ENCODE measurements around the gene ARHGAP29.

ARHGAP29 gene

GRCh38 chr1:94182191-94182590 lies 55.2 kb downstream of the ARHGAP29 start:
- DNase-seq = no peak
- no peak overlapping the region for H4K12ac ChIP-seq (ENCODE audit: low read depth, low read length)
- no peak overlapping the region for H4K91ac ChIP-seq (ENCODE audit: low read depth, low read length)
- no peak overlapping the region for H3K4me2 ChIP-seq (ENCODE audit: low read length)
- no CpG with 5 or more reads among the region's 1 CpG for WGBS (ENCODE audit: extremely low coverage, insufficient coverage, insufficient read length)
- H2AFZ ChIP-seq (ENCODE audit: insufficient read depth, low read length, poor library complexity) = no peak overlapping the region
- H2BK5ac ChIP-seq (ENCODE audit: low read depth, low read length, poor library complexity) = no peak overlapping the region
- no peak overlapping the region for H2BK12ac ChIP-seq (ENCODE audit: low read length)
- H3K9ac ChIP-seq (ENCODE audit: low read length) = no peak overlapping the region
- H3K18ac ChIP-seq (ENCODE audit: low read length) = no peak overlapping the region
- H2AK5ac ChIP-seq (ENCODE audit: low read length) = no peak overlapping the region
- no peak overlapping the region for H2BK120ac ChIP-seq (ENCODE audit: insufficient read depth, low read length, poor library complexity)
- H3K4me3 ChIP-seq (ENCODE audit: low read depth, low read length) = no peak overlapping the region
- H3K23ac ChIP-seq (ENCODE audit: low read length) = no peak overlapping the region
- no peak overlapping the region for H3K14ac ChIP-seq (ENCODE audit: low read length)
- H3K9me3 ChIP-seq (ENCODE audit: insufficient read depth, low read depth, low read length) = no peaks in the 10 kb centered on the region
- H3K4me1 ChIP-seq (ENCODE audit: control insufficient read depth in 1 of 2, insufficient read depth in 2 of 2, low read length in 2 of 2) = no peaks in the 10 kb centered on the region
- H3K79me2 ChIP-seq (ENCODE audit: control insufficient read depth, insufficient read depth, low read length, poor library complexity) = no peaks in the 10 kb centered on the region
- H3K27ac ChIP-seq (ENCODE audit: low read depth, low read length) = no peak overlapping the region
- peaks cover 3% of the 10 kb centered on the region for H3K79me1 ChIP-seq (ENCODE audit: low read length)
- no peaks in the 10 kb centered on the region for H3K27me3 ChIP-seq (ENCODE audit: insufficient read depth, low read length)
- H3K36me3 ChIP-seq (ENCODE audit: control insufficient read depth in 1 of 2, insufficient read depth in 2 of 2, low read length in 2 of 2) = peaks cover 13 to 38% of the 10 kb centered on the region in 2 experiments
- H4K8ac ChIP-seq (ENCODE audit: low read depth, low read length) = no peak overlapping the region
- no peak overlapping the region for H3K4ac ChIP-seq (ENCODE audit: low read depth, low read length)

- Histone ChIP-seq H2BK5ac (ENCODE audit: low read depth, low read length, poor library complexity) (peak overlapping the region; percentile 49), H3K4me3 (ENCODE audit: low read depth, low read length) (no peak overlapping the region), H3K27ac (ENCODE audit: low read depth, low read length) (no peak overlapping the region), H4K12ac (ENCODE audit: low read depth, low read length) (no peak overlapping the region), H3K4me1 (ENCODE audit: control insufficient read depth in 1 of 2, insufficient read depth in 2 of 2, low read length in 2 of 2) (no peaks in the 10 kb centered on the region), H3K9ac (ENCODE audit: low read length) (no peak overlapping the region), H2AK5ac (ENCODE audit: low read length) (no peak overlapping the region), H2BK12ac (ENCODE audit: low read length) (peak overlapping the region; percentile 58), H3K14ac (ENCODE audit: low read length) (no peak overlapping the region), H3K36me3 (ENCODE audit: control insufficient read depth in 1 of 2, insufficient read depth in 2 of 2, low read length in 2 of 2) (peaks cover 23 to 45% of the 10 kb centered on the region in 2 experiments), H3K18ac (ENCODE audit: low read length) (no peak overlapping the region), H4K91ac (ENCODE audit: low read depth, low read length) (no peak overlapping the region), H3K23ac (ENCODE audit: low read length) (no peak overlapping the region), H3K4ac (ENCODE audit: low read depth, low read length) (no peak overlapping the region), H3K79me2 (ENCODE audit: control insufficient read depth, insufficient read depth, low read length, poor library complexity) (no peaks in the 10 kb centered on the region), H2AFZ (ENCODE audit: insufficient read depth, low read length, poor library complexity) (no peak overlapping the region), H4K8ac (ENCODE audit: low read depth, low read length) (no peak overlapping the region), H3K4me2 (ENCODE audit: low read length) (no peak overlapping the region), H2BK120ac (ENCODE audit: insufficient read depth, low read length, poor library complexity) (no peak overlapping the region), H3K9me3 (ENCODE audit: insufficient read depth, low read depth, low read length) (no peaks in the 10 kb centered on the region), H3K27me3 (ENCODE audit: insufficient read depth, low read length) (no peaks in the 10 kb centered on the region), H3K79me1 (ENCODE audit: low read length) (peaks cover 3% of the 10 kb centered on the region)
- no peak for DNase-seq
- WGBS (ENCODE audit: extremely low coverage, insufficient coverage, insufficient read length) = no CpG with 5 or more reads among the region's 1 CpG
Measured at GRCh38 chr1:94180650-94181049, 56.7 kb downstream of the ARHGAP29 start.

GRCh38 chr1:94178901-94179300 lies 58.5 kb downstream of the ARHGAP29 start:
- no peak overlapping the region for H2BK5ac ChIP-seq (ENCODE audit: low read depth, low read length, poor library complexity)
- H4K91ac ChIP-seq (ENCODE audit: low read depth, low read length) = no peak overlapping the region
- no peak for DNase-seq
- H3K14ac ChIP-seq (ENCODE audit: low read length) = no peak overlapping the region
- no peak overlapping the region for H3K4ac ChIP-seq (ENCODE audit: low read depth, low read length)
- H2AK5ac ChIP-seq (ENCODE audit: low read length) = no peak overlapping the region
- H3K4me3 ChIP-seq (ENCODE audit: low read depth, low read length) = no peak overlapping the region
- peaks cover 4% of the 10 kb centered on the region for H3K79me1 ChIP-seq (ENCODE audit: low read length)
- H3K79me2 ChIP-seq (ENCODE audit: control insufficient read depth, insufficient read depth, low read length, poor library complexity) = peaks cover 3% of the 10 kb centered on the region
- H2BK120ac ChIP-seq (ENCODE audit: insufficient read depth, low read length, poor library complexity) = no peak overlapping the region
- H3K27me3 ChIP-seq (ENCODE audit: insufficient read depth, low read length) = no peaks in the 10 kb centered on the region
- no peak overlapping the region for H3K18ac ChIP-seq (ENCODE audit: low read length)
- H2AFZ ChIP-seq (ENCODE audit: insufficient read depth, low read length, poor library complexity) = no peak overlapping the region
- H3K27ac ChIP-seq (ENCODE audit: low read depth, low read length) = no peak overlapping the region
- no peaks in the 10 kb centered on the region for H3K4me1 ChIP-seq (ENCODE audit: control insufficient read depth in 1 of 2, insufficient read depth in 2 of 2, low read length in 2 of 2)
- H4K8ac ChIP-seq (ENCODE audit: low read depth, low read length) = no peak overlapping the region
- H3K4me2 ChIP-seq (ENCODE audit: low read length) = no peak overlapping the region
- peaks cover 26 to 54% of the 10 kb centered on the region in 2 experiments for H3K36me3 ChIP-seq (ENCODE audit: control insufficient read depth in 1 of 2, insufficient read depth in 2 of 2, low read length in 2 of 2)
- no peaks in the 10 kb centered on the region for H3K9me3 ChIP-seq (ENCODE audit: insufficient read depth, low read depth, low read length)
- no peak overlapping the region for H3K23ac ChIP-seq (ENCODE audit: low read length)
- H3K9ac ChIP-seq (ENCODE audit: low read length) = no peak overlapping the region
- no peak overlapping the region for H4K12ac ChIP-seq (ENCODE audit: low read depth, low read length)
- no peak overlapping the region for H2BK12ac ChIP-seq (ENCODE audit: low read length)

GRCh38 chr1:94169126-94169525 lies 68.3 kb downstream of the ARHGAP29 start:
- Histone ChIP-seq H3K4me3 (ENCODE audit: low read depth, low read length) (no peak overlapping the region), H3K4ac (ENCODE audit: low read depth, low read length) (no peak overlapping the region), H3K79me1 (ENCODE audit: low read length) (no peaks in the 10 kb centered on the region), H3K9ac (ENCODE audit: low read length) (no peak overlapping the region), H3K36me3 (ENCODE audit: control insufficient read depth in 1 of 2, insufficient read depth in 2 of 2, low read length in 2 of 2) (peaks cover 9 to 11% of the 10 kb centered on the region in 2 experiments), H2AK5ac (ENCODE audit: low read length) (no peak overlapping the region), H2BK12ac (ENCODE audit: low read length) (no peak overlapping the region), H2BK120ac (ENCODE audit: insufficient read depth, low read length, poor library complexity) (no peak overlapping the region), H3K27ac (ENCODE audit: low read depth, low read length) (no peak overlapping the region), H4K12ac (ENCODE audit: low read depth, low read length) (no peak overlapping the region), H4K8ac (ENCODE audit: low read depth, low read length) (no peak overlapping the region), H3K79me2 (ENCODE audit: control insufficient read depth, insufficient read depth, low read length, poor library complexity) (no peaks in the 10 kb centered on the region), H3K4me2 (ENCODE audit: low read length) (no peak overlapping the region), H3K14ac (ENCODE audit: low read length) (no peak overlapping the region), H3K4me1 (ENCODE audit: control insufficient read depth in 1 of 2, insufficient read depth in 2 of 2, low read length in 2 of 2) (no peaks in the 10 kb centered on the region), H4K91ac (ENCODE audit: low read depth, low read length) (no peak overlapping the region), H2AFZ (ENCODE audit: insufficient read depth, low read length, poor library complexity) (no peak overlapping the region), H3K18ac (ENCODE audit: low read length) (no peak overlapping the region), H3K23ac (ENCODE audit: low read length) (no peak overlapping the region), H2BK5ac (ENCODE audit: low read depth, low read length, poor library complexity) (no peak overlapping the region), H3K27me3 (ENCODE audit: insufficient read depth, low read length) (no peaks in the 10 kb centered on the region), H3K9me3 (ENCODE audit: insufficient read depth, low read depth, low read length) (no peaks in the 10 kb centered on the region)
- no peak for DNase-seq
- no CpG with 5 or more reads among the region's 3 CpGs for WGBS (ENCODE audit: extremely low coverage, insufficient coverage, insufficient read length)
